Lower leg skin (tissue), 4 donors: Measurements from ENCODE around the gene PDLIM4. TPM values are rescaled to one million over a fixed set of nuclear protein-coding genes. Genes with fewer than 3 reads are reported as not detected.
A peak's percentile ranks its signal among the peaks of the same experiment; 100 is the strongest.

Experiments
- DNase-seq, 2 donors: peaks; one replicate each; pipeline ENCODE4 v3.0.0-alpha.2; 2019; ENCODE audit warnings: low spot score in 2 of 2
- H3K4me3 ChIP-seq: fragments of 200-600 bp; sonication (generic); 2 replicates; pipeline ENCODE4 v1.5.1; 2017; ENCODE audit warnings: mild to moderate bottlenecking, low read depth; ENCODE audit not compliant: poor library complexity, severe bottlenecking
- CTCF ChIP-seq, 3 donors: fragments of 450-650 bp; IDR thresholded peaks; one replicate each; pipeline ENCODE4 v1.5.1; 2016; ENCODE audit warnings: antibody characterized with exemption in 3 of 3, mild to moderate bottlenecking in 3 of 3, moderate library complexity in 2 of 3
- POLR2A ChIP-seq, 2 donors: fragments of 450-650 bp; IDR thresholded peaks; one replicate each; pipeline ENCODE4 v1.6.1; 2016 to 2017; ENCODE audit warnings: antibody characterized with exemption in 2 of 2, mild to moderate bottlenecking in 1 of 2, moderate library complexity in 1 of 2
- WGBS, 2 donors: methylation state at CpG; one replicate each; pipeline ENCODE4 v1.1.5; 2018; 5-methylcytosine and 5-hydroxymethylcytosine counted together
- intact Hi-C: fragments of 100-400 bp; cut with DNase I; formaldehyde crosslinking; loops from one replicate; pipeline ENCODE4 v1.15.0; 2023; ENCODE audit warnings: low total_unique reads
- total RNA-seq, 4 donors: library from RNA; depleted of rRNA; stranded (reverse); fragments of >200 nt; gene quantifications; one replicate each; pipeline ENCODE4 v1.1.0, GENCODE V29; 2016

Gene PDLIM4
- total RNA-seq, 4 donors from 2014 or later = 52.5 to 191 (median 85.9) TPM

GRCh38 chr5:132310141-132310834, 52.8 kb downstream of the PDLIM4 start:
- no peak for TF ChIP-seq CTCF (IDR thresholded peaks at IDR 0.05)
- DNase-seq = no peak
- intact Hi-C loops = no loop called here
- H3K4me3 ChIP-seq = no peak overlapping the region
- 55 to 64% methylated on average over 11 of the region's 11 CpGs for WGBS, 2 donors

GRCh38 chr5:132313366-132313765, 55.9 kb downstream of the PDLIM4 start:
- TF ChIP-seq POLR2A (IDR thresholded peaks at IDR 0.05) (no peak), CTCF (IDR thresholded peaks at IDR 0.05) (no peak)
- DNase-seq = peak in 1 of 2 donors; percentile 37
- 47 to 51% methylated on average over 4 of the region's 4 CpGs for WGBS, 2 donors
- H3K4me3 ChIP-seq = no peak overlapping the region
- intact Hi-C loops = no loop called here

- intact Hi-C loops = no loop called here
- TF ChIP-seq POLR2A (IDR thresholded peaks at IDR 0.05) (no peak), CTCF (IDR thresholded peaks at IDR 0.05) (no peak)
- 94 to 100% methylated on average over 2 of the region's 2 CpGs for WGBS, 2 donors
- H3K4me3 ChIP-seq = no peak overlapping the region
- DNase-seq = no peak
These were observed 56.5 kb downstream of the PDLIM4 start for GRCh38 chr5:132313961-132314432.

- H3K4me3 ChIP-seq = no peak overlapping the region
- intact Hi-C loops = no loop called here
- DNase-seq = no peak
- 76 to 79% methylated on average over 5 of the region's 5 CpGs for WGBS, 2 donors
- TF ChIP-seq CTCF (IDR thresholded peaks at IDR 0.05) = no peak
- no peak for TF ChIP-seq POLR2A (IDR thresholded peaks at IDR 0.05)
These were observed 58.1 kb downstream of the PDLIM4 start for GRCh38 chr5:132315529-132316067.

GRCh38 chr5:132319975-132320374, 62.5 kb downstream of the PDLIM4 start:
- no peak for TF ChIP-seq POLR2A (IDR thresholded peaks at IDR 0.05)
- no peak for TF ChIP-seq CTCF (IDR thresholded peaks at IDR 0.05)
- intact Hi-C loops = no loop called here
- WGBS, 2 donors = 93 to 96% methylated on average over 1 of the region's 1 CpG

More at GRCh38 chr5:132319975-132320374, 62.5 kb downstream of the PDLIM4 start:
- no peak for DNase-seq
- H3K4me3 ChIP-seq = no peak overlapping the region
